A549 (cell line): Measurements from ENCODE around the gene PITX1.

ENCODE experiments used
- CHD2 ChIP-seq: fragments of 150-350 bp; IDR thresholded peaks from 2 replicates; pipeline ENCODE4 v1.6.1; 2014; ENCODE audit warnings: low read length; ENCODE audit not compliant: partially characterized antibody
- EHMT2 ChIP-seq: fragments of 200-600 bp; sonication (generic); IDR thresholded peaks from 2 replicates; pipeline ENCODE4 v1.6.1; 2016; ENCODE audit warnings: antibody characterized with exemption, low read depth, mild to moderate bottlenecking, moderate library complexity
- EP300 ChIP-seq, 2 experiments: fragments of >200 bp; sonication (Bioruptor Twin); formaldehyde crosslinking; IDR thresholded peaks; 2 replicates in 1 of 2; 3 replicates in 1 of 2; pipeline ENCODE4 v1.6.1; 2016 to 2017
- HDAC2 ChIP-seq: fragments of 200-600 bp; sonication (generic); IDR thresholded peaks from 2 replicates; pipeline ENCODE4 v1.6.1; 2016
- MYC ChIP-seq: IDR thresholded peaks from 2 replicates; pipeline ENCODE4 v1.6.1; 2012; ENCODE audit warnings: mild to moderate bottlenecking, inconsistent platforms, low read length, improper control_type of control experiment, borderline replicate concordance
- PHF8 ChIP-seq: fragments of 200-600 bp; sonication (generic); IDR thresholded peaks from 2 replicates; pipeline ENCODE4 v1.6.1; 2016; ENCODE audit warnings: low read depth, mild to moderate bottlenecking, antibody characterized with exemption, moderate library complexity, borderline replicate concordance
- POLR2A ChIP-seq: IDR thresholded peaks from 2 replicates; pipeline ENCODE4 v1.6.1; 2012; ENCODE audit warnings: mild to moderate bottlenecking, low read length
- RAD21 ChIP-seq, 2 experiments: fragments of >200 bp in 1 of 2; sonication (Bioruptor Twin) in 1 of 2; formaldehyde crosslinking in 1 of 2; IDR thresholded peaks in 1 of 2; conservative IDR thresholded peaks in 1 of 2; 2 replicates in 1 of 2; 3 replicates in 1 of 2; pipeline ENCODE4 v1.6.1; 2012 to 2018; ENCODE audit warnings: inconsistent platforms in 1 of 2
- ZFP36 ChIP-seq: fragments of 450-650 bp; IDR thresholded peaks from 2 replicates; pipeline ENCODE4 v1.6.1; 2014; ENCODE audit warnings: borderline replicate concordance; ENCODE audit not compliant: partially characterized antibody
- TF ChIP-seq, protein P1 (sequence below): fragments of >200 bp; sonication (Bioruptor Twin); formaldehyde crosslinking; IDR thresholded peaks from 3 replicates; pipeline ENCODE4 v1.5.1; 2016
- TF ChIP-seq, protein P2 (sequence below): fragments of 200-600 bp; sonication (generic); IDR thresholded peaks from 2 replicates; pipeline ENCODE4 v1.6.1; 2016; ENCODE audit warnings: antibody characterized with exemption, mild to moderate bottlenecking, moderate library complexity

DNA sequence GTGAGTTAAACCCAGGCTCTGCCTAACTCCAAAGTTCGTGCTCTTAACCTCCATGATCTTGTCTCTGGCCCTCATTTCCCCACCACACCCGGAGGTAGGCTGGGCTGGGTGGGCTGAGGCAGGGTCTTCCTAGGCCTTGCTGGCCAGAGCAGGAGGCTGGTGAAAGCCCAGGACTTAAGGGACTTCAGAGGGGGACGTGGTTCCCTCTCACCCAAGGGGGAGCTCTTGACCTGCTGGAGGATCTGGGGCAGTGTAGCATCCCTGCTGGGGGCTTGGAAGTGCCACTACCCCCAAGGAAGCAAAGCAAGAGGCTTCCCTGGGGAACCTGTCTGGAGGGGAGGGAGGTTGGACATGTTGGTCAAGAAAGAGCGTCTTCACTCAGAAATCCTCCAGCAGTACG is 14.7 kb downstream of the PITX1 start:
- TF ChIP-seq, protein P1, sequence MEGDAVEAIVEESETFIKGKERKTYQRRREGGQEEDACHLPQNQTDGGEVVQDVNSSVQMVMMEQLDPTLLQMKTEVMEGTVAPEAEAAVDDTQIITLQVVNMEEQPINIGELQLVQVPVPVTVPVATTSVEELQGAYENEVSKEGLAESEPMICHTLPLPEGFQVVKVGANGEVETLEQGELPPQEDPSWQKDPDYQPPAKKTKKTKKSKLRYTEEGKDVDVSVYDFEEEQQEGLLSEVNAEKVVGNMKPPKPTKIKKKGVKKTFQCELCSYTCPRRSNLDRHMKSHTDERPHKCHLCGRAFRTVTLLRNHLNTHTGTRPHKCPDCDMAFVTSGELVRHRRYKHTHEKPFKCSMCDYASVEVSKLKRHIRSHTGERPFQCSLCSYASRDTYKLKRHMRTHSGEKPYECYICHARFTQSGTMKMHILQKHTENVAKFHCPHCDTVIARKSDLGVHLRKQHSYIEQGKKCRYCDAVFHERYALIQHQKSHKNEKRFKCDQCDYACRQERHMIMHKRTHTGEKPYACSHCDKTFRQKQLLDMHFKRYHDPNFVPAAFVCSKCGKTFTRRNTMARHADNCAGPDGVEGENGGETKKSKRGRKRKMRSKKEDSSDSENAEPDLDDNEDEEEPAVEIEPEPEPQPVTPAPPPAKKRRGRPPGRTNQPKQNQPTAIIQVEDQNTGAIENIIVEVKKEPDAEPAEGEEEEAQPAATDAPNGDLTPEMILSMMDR: no peak
- TF ChIP-seq EP300 (IDR thresholded peaks at IDR 0.05) (no peak), POLR2A (no peak), RAD21 (conservative IDR thresholded peaks at IDR 0.05 in 1 of 2, IDR thresholded peaks at IDR 0.05 in 1 of 2) (peak; percentile 27 to 47; a peak in 3 of 5 replicates), CHD2 (no peak), HDAC2 (no peak), PHF8 (no peak), MYC (no peak), ZFP36 (no peak), EHMT2 (no peak)
- TF ChIP-seq, protein P2, sequence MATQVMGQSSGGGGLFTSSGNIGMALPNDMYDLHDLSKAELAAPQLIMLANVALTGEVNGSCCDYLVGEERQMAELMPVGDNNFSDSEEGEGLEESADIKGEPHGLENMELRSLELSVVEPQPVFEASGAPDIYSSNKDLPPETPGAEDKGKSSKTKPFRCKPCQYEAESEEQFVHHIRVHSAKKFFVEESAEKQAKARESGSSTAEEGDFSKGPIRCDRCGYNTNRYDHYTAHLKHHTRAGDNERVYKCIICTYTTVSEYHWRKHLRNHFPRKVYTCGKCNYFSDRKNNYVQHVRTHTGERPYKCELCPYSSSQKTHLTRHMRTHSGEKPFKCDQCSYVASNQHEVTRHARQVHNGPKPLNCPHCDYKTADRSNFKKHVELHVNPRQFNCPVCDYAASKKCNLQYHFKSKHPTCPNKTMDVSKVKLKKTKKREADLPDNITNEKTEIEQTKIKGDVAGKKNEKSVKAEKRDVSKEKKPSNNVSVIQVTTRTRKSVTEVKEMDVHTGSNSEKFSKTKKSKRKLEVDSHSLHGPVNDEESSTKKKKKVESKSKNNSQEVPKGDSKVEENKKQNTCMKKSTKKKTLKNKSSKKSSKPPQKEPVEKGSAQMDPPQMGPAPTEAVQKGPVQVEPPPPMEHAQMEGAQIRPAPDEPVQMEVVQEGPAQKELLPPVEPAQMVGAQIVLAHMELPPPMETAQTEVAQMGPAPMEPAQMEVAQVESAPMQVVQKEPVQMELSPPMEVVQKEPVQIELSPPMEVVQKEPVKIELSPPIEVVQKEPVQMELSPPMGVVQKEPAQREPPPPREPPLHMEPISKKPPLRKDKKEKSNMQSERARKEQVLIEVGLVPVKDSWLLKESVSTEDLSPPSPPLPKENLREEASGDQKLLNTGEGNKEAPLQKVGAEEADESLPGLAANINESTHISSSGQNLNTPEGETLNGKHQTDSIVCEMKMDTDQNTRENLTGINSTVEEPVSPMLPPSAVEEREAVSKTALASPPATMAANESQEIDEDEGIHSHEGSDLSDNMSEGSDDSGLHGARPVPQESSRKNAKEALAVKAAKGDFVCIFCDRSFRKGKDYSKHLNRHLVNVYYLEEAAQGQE: no peak
